OCI-LY1 (cell line): ENCODE data around the gene TP53AIP1.

ENCODE experiments used
- H2AFZ ChIP-seq: fragments of 200-600 bp; sonication (generic), shearing (Covaris generic); 2 replicates; pipeline ENCODE4 v1.6.0; 2014; ENCODE audit warnings: antibody characterized with exemption, mild to moderate bottlenecking, low read length
- H3F3A ChIP-seq: fragments of 200-600 bp; sonication (generic), shearing (Covaris generic); 2 replicates; pipeline ENCODE4 v1.6.0; 2014; ENCODE audit warnings: mild to moderate bottlenecking, antibody characterized with exemption, low read length, moderate library complexity; ENCODE audit not compliant: insufficient read depth
- H3K27ac ChIP-seq: fragments of 200-600 bp; sonication (generic); 2 replicates; pipeline ENCODE4 v1.5.1; 2014; ENCODE audit warnings: low read length, mixed run types, mild to moderate bottlenecking, low read depth; ENCODE audit not compliant: poor library complexity, severe bottlenecking
- H3K27me3 ChIP-seq: fragments of 200-600 bp; sonication (generic); 2 replicates; pipeline ENCODE4 v1.6.0; 2014; ENCODE audit warnings: antibody characterized with exemption, mild to moderate bottlenecking, low read length, moderate library complexity; ENCODE audit not compliant: insufficient read depth
- H3K36me3 ChIP-seq: fragments of 200-600 bp; sonication (generic); 2 replicates; pipeline ENCODE4 v1.6.1; 2014; ENCODE audit warnings: mild to moderate bottlenecking, antibody characterized with exemption, low read length, moderate library complexity, mixed read lengths; ENCODE audit not compliant: insufficient read depth
- H3K4me1 ChIP-seq: fragments of 200-600 bp; sonication (generic); 2 replicates; pipeline ENCODE4 v1.5.1; 2014; ENCODE audit warnings: mild to moderate bottlenecking, low read length, moderate library complexity; ENCODE audit not compliant: insufficient read depth, severe bottlenecking
- H3K4me2 ChIP-seq: fragments of 200-600 bp; sonication (generic), shearing (Covaris generic); 2 replicates; pipeline ENCODE4 v1.6.1; 2014; ENCODE audit warnings: low read length
- H3K4me3 ChIP-seq: fragments of 200-600 bp; sonication (generic); 2 replicates; pipeline ENCODE4 v1.5.1; 2014; ENCODE audit warnings: low read length, low read depth, mild to moderate bottlenecking, mixed read lengths; ENCODE audit not compliant: poor library complexity, severe bottlenecking
- H3K79me2 ChIP-seq: fragments of 200-600 bp; shearing (Covaris generic); 2 replicates; pipeline ENCODE4 v1.6.1; 2016; ENCODE audit warnings: mixed run types, low read length, mixed read lengths; ENCODE audit not compliant: insufficient read depth
- H3K9ac ChIP-seq: fragments of 200-600 bp; sonication (generic), shearing (Covaris generic); 2 replicates; pipeline ENCODE4 v1.6.1; 2014; ENCODE audit warnings: mild to moderate bottlenecking, low read length, mixed read lengths
- H3K9me2 ChIP-seq: fragments of 200-600 bp; sonication (generic), shearing (Covaris generic); 2 replicates; pipeline ENCODE4 v1.6.1; 2014; ENCODE audit warnings: low read depth, mild to moderate bottlenecking, low read length, mixed read lengths
- H3K9me3 ChIP-seq: fragments of 200-600 bp; shearing (Covaris generic); 2 replicates; pipeline ENCODE4 v1.6.1; 2014; ENCODE audit warnings: low read length, mixed read lengths
- H4K20me1 ChIP-seq: fragments of 200-600 bp; sonication (generic), shearing (Covaris generic); 2 replicates; pipeline ENCODE4 v1.6.0; 2016; ENCODE audit warnings: mild to moderate bottlenecking, low read length; ENCODE audit not compliant: insufficient read depth
- CTCF ChIP-seq: fragments of 200-600 bp; sonication (generic), shearing (Covaris generic); IDR thresholded peaks from 2 replicates; pipeline ENCODE4 v1.5.1; 2017; ENCODE audit warnings: mild to moderate bottlenecking, antibody characterized with exemption, low read length, moderate library complexity, mixed read lengths
- EZH2 ChIP-seq: fragments of 200-600 bp; sonication (generic), shearing (Covaris generic); IDR thresholded peaks from 2 replicates; pipeline ENCODE4 v1.8.0; 2017; ENCODE audit warnings: borderline replicate concordance, mixed run types, mild to moderate bottlenecking, antibody characterized with exemption, low read length, moderate library complexity, mixed read lengths

The TP53AIP1 gene

GRCh38 chr11:128898580-128899344 is 43.9 kb downstream of the TP53AIP1 start:
- no peak overlapping the region for H3K4me2 ChIP-seq
- H3K4me1 ChIP-seq, result no peaks in the 10 kb centered on the region
- no peaks in the 10 kb centered on the region for H3K36me3 ChIP-seq
- TF ChIP-seq CTCF, result no peak
- no peak for TF ChIP-seq EZH2
- H3K9me3 ChIP-seq, result no peaks in the 10 kb centered on the region
- H2AFZ ChIP-seq, result no peak overlapping the region
- no peaks in the 10 kb centered on the region for H3K79me2 ChIP-seq
- H3K27me3 ChIP-seq, result 0 out of 2 replicates have a peak, but pooled peaks cover 3% of the 10 kb centered on the region
- no peak overlapping the region for H3K4me3 ChIP-seq
- no peak overlapping the region for H3K9ac ChIP-seq
- no peaks in the 10 kb centered on the region for H4K20me1 ChIP-seq
- no peaks in the 10 kb centered on the region for H3F3A ChIP-seq
- no peak overlapping the region for H3K27ac ChIP-seq
- H3K9me2 ChIP-seq, result no peaks in the 10 kb centered on the region

GRCh38 chr11:128897826-128898225 is 44.8 kb downstream of the TP53AIP1 start:
- Histone ChIP-seq H3K27me3 (0 out of 2 replicates have a peak, but pooled peaks cover 3% of the 10 kb centered on the region), H3K9me3 (no peaks in the 10 kb centered on the region), H4K20me1 (no peaks in the 10 kb centered on the region), H3F3A (no peaks in the 10 kb centered on the region), H3K4me2 (no peak overlapping the region), H3K4me1 (no peaks in the 10 kb centered on the region), H3K4me3 (no peak overlapping the region), H3K9ac (no peak overlapping the region), H3K9me2 (no peaks in the 10 kb centered on the region), H3K36me3 (no peaks in the 10 kb centered on the region), H3K79me2 (no peaks in the 10 kb centered on the region), H3K27ac (no peak overlapping the region), H2AFZ (no peak overlapping the region)
- no peak for TF ChIP-seq CTCF
- TF ChIP-seq EZH2, result no peak

GRCh38 chr11:128896356-128896755 is 46.3 kb downstream of the TP53AIP1 start:
- Histone ChIP-seq H3F3A (no peaks in the 10 kb centered on the region), H3K27ac (no peak overlapping the region), H3K4me1 (no peaks in the 10 kb centered on the region), H3K4me3 (no peak overlapping the region), H3K9ac (no peak overlapping the region), H2AFZ (no peak overlapping the region), H3K27me3 (no peaks in the 10 kb centered on the region), H3K36me3 (no peaks in the 10 kb centered on the region), H3K4me2 (no peak overlapping the region), H4K20me1 (no peaks in the 10 kb centered on the region), H3K79me2 (no peaks in the 10 kb centered on the region), H3K9me2 (no peaks in the 10 kb centered on the region), H3K9me3 (no peaks in the 10 kb centered on the region)
- TF ChIP-seq CTCF, result no peak
- no peak for TF ChIP-seq EZH2
